ENCODE data around the gene ZNF69. TPM values are rescaled to one million over a fixed set of nuclear protein-coding genes. Genes with fewer than 3 reads are reported as not detected.
"Not testable (repeated sequence)": the region's sequence is repeated elsewhere in the genome, so short reads cannot be mapped to it uniquely, and the experiment has no call there.

Gene ZNF69
- total RNA-seq, 4 donors from 2014 or later = 14.1 to 20.0 (median 16.7) TPM

DNA sequence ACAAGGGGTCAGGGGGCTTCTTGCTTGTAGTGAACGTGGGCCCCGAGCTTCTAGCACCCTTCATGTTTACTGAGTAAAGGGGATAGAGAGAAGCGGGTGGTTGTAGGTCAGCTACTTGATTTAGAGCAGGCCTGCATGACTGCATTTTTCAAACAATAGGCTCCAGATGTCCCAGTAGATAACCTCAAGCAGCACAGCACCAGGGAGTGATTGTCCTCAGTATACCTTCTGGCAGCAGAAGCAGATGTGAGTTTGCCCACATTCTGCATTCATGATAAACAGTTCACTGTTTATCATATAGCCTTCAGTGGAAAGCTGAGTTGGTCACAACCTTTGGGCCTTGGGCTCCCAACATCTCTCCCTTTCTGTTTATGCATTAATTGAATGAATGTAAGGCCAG is 34.2 kb upstream of the ZNF69 start:
- 75 to 97% methylated on average over 3 of the region's 3 CpGs for WGBS, 2 donors
- no peaks in the 10 kb centered on the region for H3K9me3 ChIP-seq
- H3K27ac ChIP-seq = no peak overlapping the region
- H3K27me3 ChIP-seq = no peaks in the 10 kb centered on the region
- no peaks in the 10 kb centered on the region for H3K36me3 ChIP-seq
- intact Hi-C loops (cut with DNase I) = no loop called here
- peaks cover 9 to 13% of the 10 kb centered on the region in 2 donors for H3K4me1 ChIP-seq
- no peak overlapping the region for H3K4me3 ChIP-seq (replicated peaks in 1 of 3)
- TF ChIP-seq, protein P1, sequence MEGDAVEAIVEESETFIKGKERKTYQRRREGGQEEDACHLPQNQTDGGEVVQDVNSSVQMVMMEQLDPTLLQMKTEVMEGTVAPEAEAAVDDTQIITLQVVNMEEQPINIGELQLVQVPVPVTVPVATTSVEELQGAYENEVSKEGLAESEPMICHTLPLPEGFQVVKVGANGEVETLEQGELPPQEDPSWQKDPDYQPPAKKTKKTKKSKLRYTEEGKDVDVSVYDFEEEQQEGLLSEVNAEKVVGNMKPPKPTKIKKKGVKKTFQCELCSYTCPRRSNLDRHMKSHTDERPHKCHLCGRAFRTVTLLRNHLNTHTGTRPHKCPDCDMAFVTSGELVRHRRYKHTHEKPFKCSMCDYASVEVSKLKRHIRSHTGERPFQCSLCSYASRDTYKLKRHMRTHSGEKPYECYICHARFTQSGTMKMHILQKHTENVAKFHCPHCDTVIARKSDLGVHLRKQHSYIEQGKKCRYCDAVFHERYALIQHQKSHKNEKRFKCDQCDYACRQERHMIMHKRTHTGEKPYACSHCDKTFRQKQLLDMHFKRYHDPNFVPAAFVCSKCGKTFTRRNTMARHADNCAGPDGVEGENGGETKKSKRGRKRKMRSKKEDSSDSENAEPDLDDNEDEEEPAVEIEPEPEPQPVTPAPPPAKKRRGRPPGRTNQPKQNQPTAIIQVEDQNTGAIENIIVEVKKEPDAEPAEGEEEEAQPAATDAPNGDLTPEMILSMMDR (IDR thresholded peaks at IDR 0.05) = no peak
- no peak for TF ChIP-seq POLR2A (IDR thresholded peaks at IDR 0.05)
- DNase-seq = no peak

GRCh38 chr19:11856596-11857250 is 30.9 kb upstream of the ZNF69 start:
- Histone ChIP-seq H3K9me3 (no peaks in the 10 kb centered on the region), H3K27me3 (no peaks in the 10 kb centered on the region), H3K36me3 (no peaks in the 10 kb centered on the region), H3K4me3 (replicated peaks in 1 of 3) (no peak overlapping the region), H3K27ac (no peak overlapping the region), H3K4me1 (no peaks in the 10 kb centered on the region)
- intact Hi-C loops (cut with DNase I) = no loop called here
- WGBS, 2 donors = 96 to 97% methylated on average over 12 of the region's 12 CpGs
- TF ChIP-seq, protein P1 (IDR thresholded peaks at IDR 0.05) = no peak
- no peak for TF ChIP-seq POLR2A (IDR thresholded peaks at IDR 0.05)
- no peak for DNase-seq

GRCh38 chr19:11860721-11861120 is 26.9 kb upstream of the ZNF69 start:
- no peaks in the 10 kb centered on the region for H3K9me3 ChIP-seq

DNA sequence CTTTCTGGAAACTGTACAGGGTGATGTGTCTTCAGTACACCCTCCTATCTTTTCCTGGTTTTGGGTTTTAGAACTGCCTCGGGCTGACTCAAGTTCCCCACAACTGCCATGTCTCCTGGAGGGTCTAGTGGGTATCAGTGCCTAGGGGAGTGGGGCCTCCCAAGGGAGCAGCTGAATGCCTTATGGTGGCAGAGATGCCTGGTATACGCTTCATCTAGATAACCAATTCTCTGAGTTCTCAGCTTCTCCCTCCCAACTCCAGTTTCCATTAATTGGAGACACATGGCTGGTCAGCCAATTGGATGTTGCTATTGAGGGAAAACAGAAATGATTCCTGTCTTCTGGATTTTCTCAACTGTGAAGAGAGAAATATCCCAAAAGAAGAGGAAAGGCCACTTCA is 26.3 kb upstream of the ZNF69 start:
- Histone ChIP-seq H3K27ac (no peak overlapping the region), H3K9me3 (no peaks in the 10 kb centered on the region), H3K36me3 (peaks cover 0 to 2% of the 10 kb centered on the region in 2 donors), H3K4me1 (peaks cover 0 to 5% of the 10 kb centered on the region in 2 donors), H3K4me3 (replicated peaks in 1 of 3) (no peak overlapping the region), H3K27me3 (no peaks in the 10 kb centered on the region)
- DNase-seq = no peak
- 91 to 97% methylated on average over 2 of the region's 2 CpGs for WGBS, 2 donors
- intact Hi-C loops (cut with DNase I) = no loop called here
- no peak for TF ChIP-seq POLR2A (IDR thresholded peaks at IDR 0.05)
- TF ChIP-seq, protein P1 (IDR thresholded peaks at IDR 0.05) = no peak

More at GRCh38 chr19:11860721-11861120, 26.9 kb upstream of the ZNF69 start:
- WGBS, 2 donors = 94 to 97% methylated on average over 7 of the region's 7 CpGs
- H3K27me3 ChIP-seq = no peaks in the 10 kb centered on the region
- no peak overlapping the region for H3K27ac ChIP-seq
- no peak overlapping the region for H3K4me3 ChIP-seq (replicated peaks in 1 of 3)
- H3K36me3 ChIP-seq = no peaks in the 10 kb centered on the region
- H3K4me1 ChIP-seq = peaks cover 0 to 5% of the 10 kb centered on the region in 2 donors
- no peak for DNase-seq
- intact Hi-C loops (cut with DNase I) = no loop called here
- TF ChIP-seq, protein P1 (IDR thresholded peaks at IDR 0.05) = no peak
- no peak for TF ChIP-seq POLR2A (IDR thresholded peaks at IDR 0.05)

GRCh38 chr19:11867766-11868165 is 19.8 kb upstream of the ZNF69 start:
- H3K9me3 ChIP-seq; DNase-seq; H3K27ac ChIP-seq; H3K4me1 ChIP-seq; intact Hi-C loops (cut with DNase I); H3K27me3 ChIP-seq; H3K4me3 ChIP-seq (replicated peaks in 1 of 3): not testable (repeated sequence)
- peaks cover 24% of the 10 kb centered on the region in 2 donors for H3K36me3 ChIP-seq
- 95 to 97% methylated on average over 4 of the region's 4 CpGs for WGBS, 2 donors

Data from thyroid gland (tissue), 4 donors.